GM10266 (cell line): ENCODE data around the gene MUC2.

Experiments used
- DNase-seq: peaks from one replicate; pipeline ENCODE4 v3.0.0; 2012; ENCODE audit errors: extremely low spot score
- CTCF ChIP-seq: IDR thresholded peaks from 2 replicates; pipeline ENCODE4 v1.5.1; 2012; ENCODE audit warnings: mild to moderate bottlenecking, low read depth; ENCODE audit not compliant: control insufficient read depth, insufficient read depth; ENCODE audit errors: missing control alignments

Gene MUC2

GRCh38 chr11:1059759-1060158 is 14.9 kb upstream of the MUC2 start:
- DNase-seq = no peak
- TF ChIP-seq CTCF = no peak

- no peak for DNase-seq
- no peak for TF ChIP-seq CTCF
Observed at GRCh38 chr11:1060410-1060809, 14.3 kb upstream of the MUC2 start.

- no peak for DNase-seq
- TF ChIP-seq CTCF = no peak
Observed at GRCh38 chr11:1060852-1061616, 13.6 kb upstream of the MUC2 start.

- no peak for DNase-seq
- TF ChIP-seq CTCF = no peak
Observed at GRCh38 chr11:1062075-1062820, 12.4 kb upstream of the MUC2 start.

GRCh38 chr11:1064167-1064566 is 10.5 kb upstream of the MUC2 start:
- TF ChIP-seq CTCF = no peak
- DNase-seq = no peak

GRCh38 chr11:1067812-1068496 is 6.7 kb upstream of the MUC2 start:
- no peak for TF ChIP-seq CTCF
- no peak for DNase-seq

- no peak for DNase-seq
- TF ChIP-seq CTCF = no peak
Observed at GRCh38 chr11:1069740-1070139, 4.9 kb upstream of the MUC2 start.
